Embryonic facial prominence (tissue), 1 donor: ENCODE measurements around the gene EMILIN1.

ENCODE experiments used
- DNase-seq: peaks from one replicate; pipeline ENCODE4 v3.0.0-alpha.2; 2016; ENCODE audit errors: extremely low spot score

The EMILIN1 gene

GRCh38 chr2:27080140-27080469, 1.7 kb downstream of the EMILIN1 start:
- no peak for DNase-seq

GRCh38 chr2:27080603-27080936, 2.2 kb downstream of the EMILIN1 start:
- no peak for DNase-seq

GRCh38 chr2:27081984-27082772, 3.8 kb downstream of the EMILIN1 start:
- no peak for DNase-seq

GRCh38 chr2:27082773-27083409, 4.5 kb downstream of the EMILIN1 start:
- DNase-seq, result no peak

- no peak for DNase-seq
Observed at GRCh38 chr2:27083410-27084296, 5.2 kb downstream of the EMILIN1 start.

GRCh38 chr2:27084297-27085061, 6.1 kb downstream of the EMILIN1 start:
- DNase-seq, result no peak

GRCh38 chr2:27085062-27085672, 6.8 kb downstream of the EMILIN1 start:
- DNase-seq, result no peak

- DNase-seq, result no peak
Observed at GRCh38 chr2:27085673-27086089, 7.3 kb downstream of the EMILIN1 start.

GRCh38 chr2:27086090-27086723, 7.8 kb downstream of the EMILIN1 start:
- DNase-seq, result peak; percentile 77

GRCh38 chr2:27086724-27087593, 8.5 kb downstream of the EMILIN1 start, which contains the start of gene KHK:
Gene KHK, plus strand, starts transcription at chr2:27086772. Its CDS starts 488 bp downstream, at chr2:27087260.
- DNase-seq, result no peak

- DNase-seq, result no peak
Observed at GRCh38 chr2:27087823-27088410, 9.5 kb downstream of the EMILIN1 start.

GRCh38 chr2:27088634-27089033, 10.2 kb downstream of the EMILIN1 start:
- DNase-seq, result no peak

- no peak for DNase-seq
Observed at GRCh38 chr2:27089111-27089954, 10.9 kb downstream of the EMILIN1 start.

- no peak for DNase-seq
Observed at GRCh38 chr2:27091746-27092695, 13.6 kb downstream of the EMILIN1 start.

GRCh38 chr2:27092696-27093429, 14.4 kb downstream of the EMILIN1 start:
- DNase-seq, result no peak
